Activated CD4-positive, CD25-positive, alpha-beta regulatory T cell treated with anti-CD3 and anti-CD28 coated beads, Interleukin-2, amount 50 U/mL, for 72 hours (primary cell): ENCODE measurements around the gene CRIM1.

ENCODE experiments used
- DNase-seq: peaks from one replicate; pipeline ENCODE4 v3.0.0; 2021

The CRIM1 gene

DNA sequence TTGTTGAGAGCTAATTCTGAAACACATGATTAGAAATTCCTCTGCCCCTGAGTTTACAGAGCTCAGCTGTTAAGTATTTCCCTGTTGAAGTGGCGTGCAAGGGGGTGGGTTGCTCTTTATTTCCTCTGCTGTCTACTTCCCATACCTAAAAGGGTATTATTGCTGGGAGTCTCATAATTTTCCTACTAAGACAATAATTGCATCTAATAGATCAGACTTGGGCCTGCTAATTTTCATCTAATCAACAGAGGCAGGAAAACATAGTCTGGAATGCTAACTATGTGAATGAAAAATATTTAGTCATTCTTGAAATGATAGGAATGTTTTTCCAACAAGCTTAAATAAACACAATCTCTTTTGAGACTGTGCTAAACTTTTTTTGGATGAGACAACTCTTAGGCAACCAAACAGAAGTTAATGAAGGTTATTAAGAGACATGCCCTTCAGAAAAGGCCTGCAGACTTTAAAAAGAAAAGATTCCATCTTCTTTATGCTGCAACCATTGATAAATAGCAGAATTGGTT lies 131.0 kb downstream of the CRIM1 start:
- DNase-seq: no peak

DNA sequence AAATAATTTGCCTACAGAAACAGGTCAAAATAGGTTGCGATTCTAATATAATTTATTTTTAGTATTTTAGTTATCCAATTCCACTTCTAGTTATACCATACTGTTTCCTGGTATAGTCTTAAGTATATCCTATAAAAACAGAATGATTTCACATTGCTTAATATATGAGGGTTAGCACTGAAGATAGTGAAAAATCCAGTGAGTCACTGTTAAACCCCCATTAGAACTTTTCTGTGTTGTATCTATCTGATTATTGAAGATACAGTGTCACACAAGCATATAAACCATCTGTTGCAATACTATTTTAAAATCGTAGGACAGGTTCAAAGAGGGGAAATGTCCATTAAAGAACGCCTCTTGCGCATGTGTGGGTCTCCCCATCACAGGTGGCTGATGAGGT lies 132.4 kb downstream of the CRIM1 start:
- no peak for DNase-seq

DNA sequence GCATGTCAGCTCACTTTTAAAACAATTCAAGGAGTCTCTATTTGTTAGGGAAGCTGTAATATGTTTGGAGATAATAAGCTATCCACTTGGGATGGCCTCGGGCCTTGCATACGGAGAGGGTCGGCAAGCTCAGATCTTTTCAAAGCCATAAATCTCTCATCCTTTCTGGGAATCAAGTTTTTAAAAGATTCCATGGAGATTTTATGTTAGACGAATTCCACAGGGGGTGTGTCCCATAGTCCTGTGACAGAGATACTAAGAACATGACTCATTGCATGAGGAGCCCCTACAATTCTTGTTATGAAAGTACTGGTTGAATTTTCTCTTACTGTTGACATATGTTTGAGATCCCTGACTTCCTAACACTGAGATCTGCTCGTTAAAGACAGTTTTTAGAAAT lies 133.7 kb downstream of the CRIM1 start:
- no peak for DNase-seq

DNA sequence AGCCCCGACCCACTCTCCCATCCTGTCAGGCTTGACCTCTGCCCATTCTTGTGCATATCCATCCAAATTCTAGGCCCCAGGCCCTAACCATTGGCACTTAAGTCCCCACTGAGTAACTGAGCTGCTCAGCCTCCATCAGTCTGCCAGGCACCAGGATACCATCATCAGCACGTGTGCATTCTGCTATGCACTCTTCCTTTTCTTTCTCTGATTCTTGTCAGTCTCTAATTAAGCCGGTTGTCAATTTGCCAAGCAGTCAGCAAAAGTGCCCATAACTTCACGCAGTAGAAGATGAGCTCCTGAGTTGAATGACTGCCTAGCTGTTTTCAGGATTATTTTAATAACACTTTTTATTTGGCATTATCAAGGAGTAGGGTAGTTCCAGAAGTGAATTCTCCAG lies 135.2 kb downstream of the CRIM1 start:
- no peak for DNase-seq

DNA sequence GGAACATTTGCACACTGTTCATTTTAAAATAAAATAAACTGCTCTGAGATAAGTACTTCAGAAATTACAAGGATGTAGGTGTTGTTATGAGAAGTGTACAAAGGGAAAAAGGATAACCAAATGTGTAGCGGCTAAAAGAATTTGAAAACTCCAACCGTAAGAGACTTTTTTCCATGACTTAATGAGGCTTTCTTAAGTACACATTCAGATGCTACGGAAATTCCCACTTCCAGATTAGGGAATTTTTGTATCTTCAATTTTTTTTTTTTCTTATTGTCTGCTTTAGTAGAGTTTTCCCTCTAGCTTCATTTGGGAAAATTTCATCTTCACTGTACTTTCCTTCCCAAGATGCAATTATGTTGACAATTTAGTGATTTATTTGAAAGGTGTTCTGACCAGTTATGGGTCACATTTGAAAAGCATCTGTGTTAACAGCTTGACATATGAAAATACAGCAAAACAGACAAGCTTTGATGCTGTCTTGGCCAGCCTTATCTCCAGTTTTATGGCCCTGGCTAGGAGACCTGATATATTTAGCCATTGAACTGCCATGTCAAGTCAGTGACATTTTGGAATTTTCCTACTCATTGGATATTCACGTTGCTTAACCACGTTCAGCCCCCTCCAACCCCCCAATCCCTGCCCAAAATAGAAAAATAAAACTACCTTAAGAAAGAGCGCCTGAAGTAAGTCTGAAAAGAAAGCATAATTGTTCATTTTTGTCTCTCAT lies 136.8 kb downstream of the CRIM1 start:
- no peak for DNase-seq

DNA sequence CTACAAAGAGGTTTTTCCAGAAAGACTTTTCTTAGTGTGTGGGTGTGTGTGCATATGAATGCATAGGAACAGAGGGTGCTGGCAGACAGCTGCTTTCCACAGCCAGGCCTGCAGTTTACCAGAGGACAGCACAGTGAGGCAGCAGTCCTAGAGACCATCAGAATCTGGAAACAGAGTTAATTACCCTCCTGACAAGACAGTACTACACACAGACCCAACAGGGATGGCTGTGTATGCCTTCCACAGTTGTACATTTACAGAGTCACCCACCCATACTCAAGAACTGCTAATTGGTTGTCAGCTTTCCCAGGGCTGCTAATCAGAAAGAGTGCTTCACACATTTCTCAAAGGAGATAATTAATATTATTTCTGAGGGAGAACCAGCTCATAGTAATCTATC lies 137.7 kb downstream of the CRIM1 start:
- no peak for DNase-seq

DNA sequence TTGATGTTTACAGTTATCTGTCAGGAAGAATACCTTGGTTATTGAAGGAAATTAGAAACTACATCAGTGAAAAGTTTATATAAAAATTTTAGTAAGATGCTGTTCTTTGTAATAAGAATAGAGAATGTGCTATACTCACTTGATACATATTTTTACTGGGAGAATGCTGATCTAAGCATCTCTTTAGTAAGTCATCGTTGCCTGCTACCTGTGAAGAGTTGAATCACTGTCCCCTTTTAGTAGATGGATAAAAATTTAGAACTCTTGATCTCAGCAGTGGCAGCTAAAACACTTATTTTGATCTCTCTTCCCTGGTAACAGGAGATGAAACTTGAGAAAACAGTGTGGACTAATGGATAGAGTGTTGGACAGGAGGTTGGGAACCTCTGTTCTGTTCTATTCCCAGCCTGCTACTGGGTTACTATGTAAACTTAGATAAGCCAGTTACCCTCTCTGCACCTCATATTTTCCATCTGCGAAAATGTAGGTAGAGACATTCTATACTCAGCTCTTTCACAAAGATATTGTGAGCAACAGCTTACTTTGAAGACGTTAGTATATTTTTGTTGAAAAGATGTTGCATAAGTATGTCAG lies 142.1 kb downstream of the CRIM1 start:
- DNase-seq: no peak

DNA sequence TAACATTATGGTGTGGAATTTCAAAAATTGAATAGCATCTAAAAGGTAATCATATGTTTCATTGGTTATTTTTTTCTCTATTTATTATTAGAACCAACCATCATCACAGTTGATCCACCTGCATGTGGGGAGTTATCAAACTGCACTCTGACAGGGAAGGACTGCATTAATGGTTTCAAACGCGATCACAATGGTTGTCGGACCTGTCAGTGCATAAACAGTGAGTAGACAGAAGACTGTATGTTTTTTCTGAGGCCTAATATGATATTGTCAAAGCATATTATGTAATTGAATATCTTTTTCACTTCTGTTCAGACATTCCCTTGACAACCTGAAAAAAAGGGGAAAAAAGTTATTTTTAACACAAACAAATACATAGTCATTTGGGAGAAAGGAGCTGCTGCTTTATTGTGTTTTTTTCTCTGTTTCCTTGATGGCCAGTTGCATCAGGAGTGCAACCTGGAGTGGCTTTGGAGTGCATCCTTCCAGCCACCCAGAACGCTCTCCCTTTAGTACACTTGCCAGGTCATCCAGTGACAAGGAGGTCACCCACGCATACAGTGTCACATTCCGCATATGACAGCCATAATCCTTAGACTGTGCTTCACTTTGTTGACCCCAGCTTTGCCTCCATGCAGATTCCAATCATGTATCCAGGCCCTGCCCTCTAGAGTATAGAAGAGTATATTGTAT lies 143.7 kb downstream of the CRIM1 start:
- DNase-seq: no peak

DNA sequence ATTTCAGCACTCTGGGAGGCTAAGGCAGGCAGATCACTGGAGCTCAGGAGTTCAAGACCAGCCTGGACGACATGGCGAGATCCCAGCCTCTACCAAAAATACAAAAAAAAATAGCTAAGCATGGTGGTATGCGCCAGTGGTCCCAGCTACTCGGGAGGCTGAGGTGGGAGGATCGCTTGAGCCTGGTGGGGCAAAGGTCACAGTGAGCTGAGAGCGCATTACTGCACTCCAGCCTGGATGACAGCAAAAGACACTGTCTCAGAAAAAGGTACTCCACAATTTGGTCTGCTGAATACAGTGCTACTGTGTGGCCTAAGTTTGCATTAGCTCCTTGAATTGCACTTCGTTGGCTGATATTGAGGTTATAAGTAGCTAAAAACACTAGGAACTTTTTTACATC lies 144.5 kb downstream of the CRIM1 start:
- no peak for DNase-seq

DNA sequence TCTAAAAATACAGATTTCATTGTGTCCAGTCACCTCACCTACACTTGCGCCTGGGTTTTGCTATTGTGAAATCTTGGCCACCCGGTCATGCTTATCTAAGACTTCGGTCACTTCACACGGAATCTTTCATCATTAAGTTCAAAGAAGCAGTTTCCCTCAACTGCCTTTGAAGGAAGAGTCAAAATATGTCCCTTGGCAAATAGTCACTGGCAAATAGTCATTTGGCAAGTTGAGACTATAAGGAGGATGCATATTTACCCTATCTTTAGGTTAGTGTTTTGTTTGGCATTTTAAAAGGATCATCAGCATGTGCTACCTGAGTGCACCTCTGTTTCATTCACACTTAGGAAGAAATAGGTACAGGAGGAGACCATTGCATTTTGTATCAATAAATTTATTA lies 146.5 kb downstream of the CRIM1 start:
- no peak for DNase-seq

DNA sequence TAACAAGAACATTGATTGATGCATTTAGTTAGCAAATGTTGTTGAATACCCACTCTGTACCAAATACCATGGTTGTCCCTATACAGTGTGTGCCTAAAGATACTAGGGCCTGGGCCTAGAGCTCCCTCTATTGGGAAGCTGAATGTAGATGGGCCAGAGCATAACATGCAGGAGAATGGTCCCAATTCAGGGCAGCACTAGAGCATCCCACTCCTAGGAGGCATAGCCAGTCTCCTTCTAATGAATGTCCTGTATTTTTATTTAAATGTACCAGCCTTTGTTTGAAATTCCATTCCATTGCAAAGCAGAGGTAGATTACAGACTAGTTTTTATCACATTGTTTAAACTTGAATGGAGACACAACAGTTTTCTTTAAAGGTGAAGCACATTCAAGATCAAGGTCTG lies 151.8 kb downstream of the CRIM1 start:
- no peak for DNase-seq

DNA sequence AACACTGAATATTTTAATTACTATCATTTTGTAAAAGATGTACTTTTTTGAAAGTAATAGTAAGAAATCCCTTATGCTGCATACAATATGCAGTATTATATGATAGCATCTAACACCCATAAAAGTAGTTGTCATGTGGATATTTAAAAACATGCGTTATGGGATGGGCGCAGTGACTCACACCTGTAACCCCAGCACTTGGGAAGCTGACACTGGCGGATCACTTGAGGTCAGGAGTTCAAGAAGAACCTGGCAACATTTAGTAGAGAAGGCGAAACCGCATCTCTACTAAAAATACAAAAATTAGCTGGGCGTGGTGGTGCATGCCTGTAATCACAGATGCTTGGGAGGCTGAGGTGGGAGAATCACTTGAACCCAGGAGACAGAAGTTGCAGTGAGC lies 153.5 kb downstream of the CRIM1 start:
- no peak for DNase-seq

DNA sequence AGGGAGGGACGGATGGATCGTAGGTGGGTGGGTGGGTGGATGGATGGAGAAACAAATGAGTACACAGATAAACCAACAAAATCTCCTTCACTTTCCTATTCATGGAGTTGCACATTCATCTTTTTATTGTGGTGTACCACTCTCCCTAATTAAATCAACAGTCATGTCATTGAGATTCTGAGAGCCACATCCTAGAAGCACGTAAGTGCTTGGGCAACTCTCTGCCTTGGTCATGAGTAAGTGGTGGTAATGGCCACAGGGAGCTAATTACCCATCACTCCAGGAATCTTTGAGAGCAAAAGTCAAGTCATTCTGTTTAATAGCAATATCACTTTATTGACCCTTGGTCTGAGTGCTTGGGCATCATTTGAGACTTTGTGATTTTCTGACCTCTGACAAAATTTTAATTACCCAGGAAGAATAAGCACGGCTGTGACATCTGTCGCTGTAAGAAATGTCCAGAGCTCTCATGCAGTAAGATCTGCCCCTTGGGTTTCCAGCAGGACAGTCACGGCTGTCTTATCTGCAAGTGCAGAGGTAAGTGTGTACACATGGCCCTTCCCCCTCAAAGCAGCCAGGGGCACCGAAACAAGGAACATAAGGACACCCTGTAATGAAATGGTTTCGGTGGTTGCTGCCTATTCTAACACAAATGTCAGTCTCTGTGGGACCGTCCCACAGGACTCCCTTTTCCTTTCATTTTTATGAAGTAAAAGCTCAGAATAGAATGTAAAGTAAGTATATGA lies 156.5 kb downstream of the CRIM1 start:
- DNase-seq: no peak

DNA sequence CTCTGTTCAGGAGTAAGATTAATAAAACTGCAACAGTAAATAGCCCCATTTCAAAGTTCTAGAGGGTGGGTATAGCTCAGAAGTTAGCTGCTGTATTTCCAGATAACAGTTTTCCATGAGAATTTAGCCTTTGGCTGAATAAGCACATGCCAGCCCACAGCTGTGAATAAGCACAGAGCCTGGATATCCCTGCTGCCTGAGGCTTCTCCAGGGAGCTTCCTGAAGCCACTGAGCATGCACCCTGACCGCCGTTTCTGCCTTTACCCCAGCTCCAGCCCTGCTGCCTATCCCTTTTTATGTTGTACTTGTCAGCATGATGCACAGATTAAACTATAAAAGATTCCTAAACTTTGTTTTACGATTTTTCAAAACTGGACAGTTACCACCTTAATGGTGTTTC lies 157.1 kb downstream of the CRIM1 start:
- DNase-seq: no peak

DNA sequence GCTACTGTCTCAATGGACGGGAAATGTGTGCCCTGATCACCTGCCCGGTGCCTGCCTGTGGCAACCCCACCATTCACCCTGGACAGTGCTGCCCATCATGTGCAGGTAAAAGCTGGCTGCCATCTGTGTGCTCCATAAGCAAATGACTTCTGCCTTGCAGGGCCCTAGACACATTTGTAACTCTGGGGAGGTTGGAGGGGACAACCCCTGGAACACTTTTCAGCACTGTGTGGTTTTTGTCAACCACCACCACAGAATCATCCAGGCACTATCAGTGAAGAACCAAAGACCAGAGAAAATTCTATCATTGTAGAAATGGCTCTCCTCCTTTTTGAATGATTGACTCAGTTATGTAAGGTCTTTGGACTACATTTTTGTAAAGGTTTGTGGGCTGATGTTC lies 158.1 kb downstream of the CRIM1 start:
- no peak for DNase-seq

DNA sequence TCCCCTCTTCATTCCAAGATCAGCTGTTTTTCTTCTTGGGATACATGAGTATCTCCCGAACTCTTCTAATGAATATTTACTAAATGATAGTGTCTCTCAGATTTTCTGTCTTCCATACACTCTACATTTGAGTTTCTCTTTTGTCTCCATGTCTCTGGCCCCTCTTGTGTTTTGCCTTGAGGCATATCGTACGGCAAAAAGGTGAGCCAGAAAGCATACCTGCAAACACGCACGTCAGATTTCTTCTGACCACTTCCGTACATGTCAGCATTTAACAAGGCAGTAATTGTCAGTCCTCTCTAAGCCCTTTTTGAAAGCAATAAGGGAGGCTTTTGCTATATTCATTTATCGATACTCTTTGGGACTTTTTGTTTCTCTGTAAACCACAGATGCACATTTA lies 160.0 kb downstream of the CRIM1 start:
- no peak for DNase-seq

DNA sequence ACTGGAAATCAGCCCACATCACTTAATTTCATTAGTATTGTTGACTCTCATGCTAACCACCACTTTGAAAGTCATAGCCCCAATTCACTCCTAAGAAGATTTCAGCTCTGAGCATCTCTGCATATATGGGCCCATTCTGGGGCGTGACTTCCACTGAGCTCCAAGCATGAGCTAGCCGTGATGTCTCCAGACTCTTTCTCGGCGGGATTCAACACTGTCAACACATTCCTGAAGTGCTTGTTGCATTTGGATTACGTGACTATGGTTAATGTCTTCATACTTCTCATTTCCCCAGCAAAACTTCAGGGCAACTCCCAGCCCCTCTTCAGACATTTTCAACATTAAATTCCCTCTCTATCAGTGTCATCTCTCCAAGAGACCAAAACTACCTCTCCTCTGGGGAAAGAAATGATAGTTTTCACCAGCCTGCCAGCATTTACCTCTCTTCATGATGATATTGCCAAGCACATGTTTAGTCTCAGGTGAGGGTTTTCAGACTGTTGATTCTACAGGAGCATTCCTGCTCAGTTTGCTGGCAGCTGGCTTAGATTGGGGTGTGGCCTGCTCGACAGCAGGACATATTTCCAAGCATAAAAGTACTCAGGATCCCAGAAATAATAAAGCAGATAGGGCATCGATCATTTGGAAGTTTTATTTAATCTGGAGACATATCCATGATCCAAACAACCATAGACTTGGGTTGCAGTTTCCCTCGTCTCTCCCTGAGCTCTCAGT lies 160.7 kb downstream of the CRIM1 start:
- DNase-seq: no peak

DNA sequence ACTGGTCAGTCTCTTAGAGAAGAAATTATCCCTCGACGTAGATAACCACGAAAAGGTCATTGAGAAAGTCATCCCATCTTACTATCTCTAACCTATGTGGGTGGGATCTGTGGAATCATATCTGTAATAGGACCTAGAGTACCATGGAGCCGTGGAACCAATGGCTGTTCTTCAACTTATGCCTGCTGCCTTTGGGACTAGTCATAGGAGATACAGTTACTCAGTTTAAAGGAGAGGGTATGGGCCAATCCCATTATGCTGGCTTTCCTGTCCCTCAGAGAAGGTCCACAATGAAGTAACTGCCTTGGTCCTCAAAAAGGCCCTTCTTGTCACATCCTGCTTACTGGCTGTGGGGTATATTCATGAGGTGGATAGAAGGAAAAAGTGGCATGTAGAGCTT lies 164.9 kb downstream of the CRIM1 start:
- DNase-seq: no peak

DNA sequence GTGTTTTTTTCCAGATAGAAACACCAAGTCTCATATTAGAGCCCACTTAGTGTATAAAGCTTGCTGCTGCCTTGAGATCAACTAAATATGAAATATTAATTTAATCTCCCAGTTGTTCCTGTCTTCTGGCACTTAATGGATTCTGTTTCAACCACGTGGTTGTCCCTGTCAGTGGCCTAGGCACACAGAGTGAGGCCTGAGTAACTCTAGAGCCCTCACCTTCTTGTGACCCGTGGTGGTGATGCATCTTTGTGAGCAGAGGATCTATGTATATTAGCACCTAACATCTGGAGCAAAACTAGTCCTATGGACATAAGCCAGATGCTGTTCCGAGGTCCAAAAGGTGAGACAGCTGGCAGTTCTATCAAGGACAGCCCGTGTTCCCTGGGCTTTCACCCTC lies 167.6 kb downstream of the CRIM1 start:
- no peak for DNase-seq

DNA sequence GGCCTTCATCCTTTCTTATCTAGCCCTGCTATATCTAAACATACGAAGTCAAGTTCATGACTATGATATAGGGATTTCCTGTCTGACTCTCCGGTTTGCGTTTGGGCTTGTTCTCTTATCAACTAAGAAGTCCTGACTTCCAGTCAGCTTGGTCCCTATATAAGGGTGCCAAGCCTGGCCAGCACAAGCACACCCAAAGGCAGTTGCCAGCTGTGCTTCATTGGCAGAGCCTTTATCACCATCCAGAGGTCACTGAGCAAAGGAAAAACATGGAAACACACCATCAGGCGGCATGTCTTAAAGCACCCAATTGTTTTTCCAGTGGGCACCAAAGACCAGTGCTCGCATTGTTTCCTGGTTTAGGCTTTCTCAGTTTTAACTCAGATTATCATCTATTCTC lies 169.7 kb downstream of the CRIM1 start:
- no peak for DNase-seq

DNA sequence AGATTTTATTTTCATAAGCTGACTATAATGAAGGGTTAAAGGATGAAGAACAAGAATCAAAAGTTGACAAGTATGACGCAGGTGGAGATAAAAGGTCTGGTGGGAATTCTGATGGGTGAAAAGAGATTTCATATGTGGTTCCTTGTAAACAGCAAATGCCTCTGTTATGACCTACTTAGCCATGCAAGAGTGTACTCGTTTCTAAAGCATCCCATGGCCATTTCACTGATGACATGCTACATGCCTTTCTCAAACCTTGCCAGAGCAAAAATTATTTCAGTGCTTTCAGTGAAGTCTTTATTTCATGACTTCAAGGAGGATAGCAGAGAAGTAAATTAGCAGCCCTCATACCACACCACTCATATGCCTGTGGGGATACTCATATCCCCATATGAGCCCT lies 170.6 kb downstream of the CRIM1 start:
- no peak for DNase-seq

DNA sequence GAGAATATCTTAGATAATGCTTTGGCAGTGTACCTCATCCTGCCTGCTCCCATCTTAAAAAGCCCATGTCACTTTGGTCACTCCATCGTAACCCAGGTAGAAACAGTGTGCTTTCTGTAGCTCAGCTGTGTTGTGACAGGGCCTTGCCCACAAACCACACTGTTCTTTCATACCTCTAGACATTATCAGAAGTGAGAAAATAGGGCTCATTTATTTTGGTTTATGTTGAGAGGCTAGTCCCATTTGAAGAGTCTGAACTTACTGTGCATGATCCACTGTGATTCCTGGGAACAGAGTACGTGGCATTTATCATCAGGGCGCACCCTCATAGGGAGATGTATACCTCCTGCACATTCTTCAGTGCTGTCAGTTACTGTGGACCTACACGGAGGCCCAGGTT lies 172.7 kb downstream of the CRIM1 start:
- DNase-seq: no peak
